IMR-90 (cell line): ENCODE data around the gene MSANTD7. TPM values are rescaled to one million over a fixed set of nuclear protein-coding genes. Genes with fewer than 3 reads are reported as not detected.

Experiments used
- ATAC-seq: fragments of 200-7000 bp; cut with Tn5 transposase; 2 replicates; pipeline ENCODE4 v1.9.1; 2020; ENCODE audit warnings: low read depth, mild to moderate bottlenecking, moderate library complexity
- BruUV-seq: library from RNA; stranded (reverse); fragments of 400-500 nt; replicated peaks from 2 replicates; lab custom pipeline; 2021; lab: Mats Ljungman, UMichigan
- CTCF ChIA-PET: fragments of 300-600 bp; formaldehyde crosslinking; extraction: SDS; loops from one replicate; lab custom pipeline; 2021; ENCODE audit warnings: antibody characterized with exemption; lab: Yijun Ruan, JAX
- POLR2A ChIA-PET: fragments of 300-600 bp; sonication (Branson Sonifier 250); formaldehyde crosslinking; loops from one replicate; lab custom pipeline; 2022; ENCODE audit warnings: antibody characterized with exemption; ENCODE audit not compliant: unreplicated experiment; lab: Charles Lee
- DNase-seq: peaks from one replicate; pipeline ENCODE4 v3.0.0; 2013
- H2AFZ ChIP-seq: replicated peaks from 2 replicates; pipeline ENCODE3; 2013; ENCODE audit warnings: low read length, mild to moderate bottlenecking; ENCODE audit not compliant: poor library complexity
- H2AK5ac ChIP-seq: 2 replicates; pipeline ENCODE4 v1.6.1; 2013; ENCODE audit warnings: low read depth, low read length, inconsistent platforms
- H2AK9ac ChIP-seq: replicated peaks from 2 replicates; pipeline ENCODE3; 2013; ENCODE audit warnings: mild to moderate bottlenecking, low read depth, low read length, moderate library complexity; ENCODE audit not compliant: poor library complexity
- H2BK120ac ChIP-seq: 2 replicates; pipeline ENCODE4 v1.6.1; 2013; ENCODE audit warnings: low read depth, low read length, inconsistent platforms
- H2BK15ac ChIP-seq: 3 replicates; pipeline ENCODE4 v1.6.1; 2013; ENCODE audit warnings: low read depth, low read length, inconsistent platforms
- H2BK20ac ChIP-seq: 2 replicates; pipeline ENCODE4 v1.6.1; 2013; ENCODE audit warnings: low read depth, mild to moderate bottlenecking, inconsistent platforms, low read length, moderate library complexity
- H2BK5ac ChIP-seq: 2 replicates; pipeline ENCODE4 v1.6.1; 2013; ENCODE audit warnings: mild to moderate bottlenecking, low read depth, low read length, inconsistent platforms; ENCODE audit not compliant: poor library complexity, severe bottlenecking
- H3K14ac ChIP-seq: replicated peaks from 2 replicates; pipeline ENCODE4 v1.6.1; 2013; ENCODE audit warnings: low read depth, low read length, inconsistent platforms
- H3K18ac ChIP-seq: 2 replicates; pipeline ENCODE4 v1.6.1; 2013; ENCODE audit warnings: low read depth, low read length, control low read depth
- H3K23ac ChIP-seq: 2 replicates; pipeline ENCODE4 v1.6.1; 2013; ENCODE audit warnings: low read depth, low read length, inconsistent platforms
- H3K27ac ChIP-seq: 2 replicates; pipeline ENCODE4 v1.5.1; 2013; ENCODE audit warnings: mild to moderate bottlenecking, control low read depth, low read length; ENCODE audit not compliant: insufficient read depth
- H3K27me3 ChIP-seq: 2 replicates; pipeline ENCODE4 v1.6.1; 2013; ENCODE audit warnings: low read length; ENCODE audit not compliant: control insufficient read depth, insufficient read depth
- H3K36me3 ChIP-seq: 2 replicates; pipeline ENCODE4 v1.6.1; 2013; ENCODE audit warnings: low read length, mixed read lengths; ENCODE audit not compliant: control insufficient read depth, insufficient read depth
- H3K4ac ChIP-seq: 2 replicates; pipeline ENCODE4 v1.6.1; 2013; ENCODE audit warnings: low read depth, low read length, inconsistent platforms
- H3K4me1 ChIP-seq: 2 replicates; pipeline ENCODE4 v1.6.1; 2013; ENCODE audit warnings: low read length, mixed read lengths; ENCODE audit not compliant: control insufficient read depth, insufficient read depth
- H3K4me2 ChIP-seq: 2 replicates; pipeline ENCODE4 v1.6.1; 2013; ENCODE audit warnings: low read depth, mild to moderate bottlenecking, control low read depth, low read length, moderate library complexity
- H3K4me3 ChIP-seq: 2 replicates; pipeline ENCODE4 v1.5.1; 2013; ENCODE audit warnings: low read depth, mild to moderate bottlenecking, control low read depth, low read length, moderate library complexity; ENCODE audit not compliant: insufficient read depth
- H3K56ac ChIP-seq: 2 replicates; pipeline ENCODE4 v1.6.1; 2013; ENCODE audit warnings: low read length, inconsistent platforms; ENCODE audit not compliant: insufficient read depth; ENCODE audit errors: extremely low read depth
- H3K79me1 ChIP-seq, 2 experiments: 2 replicates each; pipeline ENCODE4 v1.6.1; 2013; ENCODE audit warnings: low read length in 2 of 2, inconsistent platforms in 1 of 2, low read depth in 1 of 2
- H3K9ac ChIP-seq: 2 replicates; pipeline ENCODE4 v1.6.1; 2013; ENCODE audit warnings: low read depth, low read length, control low read depth
- H3K9me1 ChIP-seq: 2 replicates; pipeline ENCODE4 v1.6.1; 2013; ENCODE audit warnings: low read length, inconsistent platforms; ENCODE audit not compliant: insufficient read depth
- H3K9me3 ChIP-seq: 2 replicates; pipeline ENCODE4 v1.6.1; 2013; ENCODE audit warnings: low read length; ENCODE audit not compliant: control insufficient read depth, insufficient read depth
- H4K20me1 ChIP-seq: 2 replicates; pipeline ENCODE4 v1.6.1; 2013; ENCODE audit warnings: low read length, inconsistent platforms; ENCODE audit not compliant: insufficient read depth
- H4K5ac ChIP-seq: 2 replicates; pipeline ENCODE4 v1.6.1; 2013; ENCODE audit warnings: mild to moderate bottlenecking, low read depth, low read length, control low read depth
- H4K8ac ChIP-seq, 2 experiments: 2 replicates each; pipeline ENCODE4 v1.6.1; 2013; ENCODE audit warnings: low read depth in 2 of 2, low read length in 2 of 2, control low read depth in 1 of 2, inconsistent platforms in 1 of 2
- H4K91ac ChIP-seq: 2 replicates; pipeline ENCODE4 v1.6.1; 2013; ENCODE audit warnings: low read depth, low read length, inconsistent platforms; ENCODE audit not compliant: insufficient read depth
- BHLHE40 ChIP-seq: fragments of 150-350 bp; IDR thresholded peaks from 2 replicates; pipeline ENCODE4 v1.6.1; 2016; ENCODE audit warnings: mild to moderate bottlenecking, low read depth, low read length
- CEBPB ChIP-seq: IDR thresholded peaks from 2 replicates; pipeline ENCODE4 v1.6.1; 2012; ENCODE audit warnings: low read depth, low read length, improper control_type of control experiment
- CHD1 ChIP-seq: IDR thresholded peaks from 2 replicates; pipeline ENCODE4 v1.6.1; 2012; ENCODE audit warnings: low read depth, low read length, improper control_type of control experiment
- CTCF ChIP-seq: conservative IDR thresholded peaks from 2 replicates; pipeline ENCODE4 v1.5.1; 2012; ENCODE audit warnings: mild to moderate bottlenecking, low read depth, low read length, improper control_type of control experiment
- FOS ChIP-seq: fragments of 150-350 bp; IDR thresholded peaks from 2 replicates; pipeline ENCODE4 v1.6.1; 2016; ENCODE audit warnings: low read depth, low read length
- MAFK ChIP-seq: IDR thresholded peaks from 2 replicates; pipeline ENCODE4 v1.6.1; 2012; ENCODE audit warnings: low read depth, low read length, improper control_type of control experiment
- MAZ ChIP-seq: IDR thresholded peaks from 2 replicates; pipeline ENCODE4 v1.6.1; 2012; ENCODE audit warnings: low read depth, mild to moderate bottlenecking, low read length, improper control_type of control experiment, moderate library complexity, borderline replicate concordance
- MXI1 ChIP-seq: IDR thresholded peaks from 2 replicates; pipeline ENCODE4 v1.6.1; 2012; ENCODE audit warnings: low read depth, mild to moderate bottlenecking, low read length, moderate library complexity, borderline replicate concordance
- NFE2L2 ChIP-seq: fragments of 150-350 bp; IDR thresholded peaks from 2 replicates; pipeline ENCODE4 v1.6.1; 2016; ENCODE audit warnings: low read depth, mild to moderate bottlenecking, low read length
- POLR2A ChIP-seq: IDR thresholded peaks from 2 replicates; pipeline ENCODE4 v1.6.1; 2012; ENCODE audit warnings: mild to moderate bottlenecking, low read depth, low read length
- RCOR1 ChIP-seq: IDR thresholded peaks from 2 replicates; pipeline ENCODE4 v1.6.1; 2012; ENCODE audit warnings: mild to moderate bottlenecking, low read length, improper control_type of control experiment; ENCODE audit not compliant: insufficient replicate concordance
- RFX5 ChIP-seq: IDR thresholded peaks from 2 replicates; pipeline ENCODE4 v1.8.0; 2012; ENCODE audit warnings: low read depth, mild to moderate bottlenecking, low read length, moderate library complexity
- SMC3 ChIP-seq: fragments of 150-350 bp; IDR thresholded peaks from 2 replicates; pipeline ENCODE4 v1.6.1; 2016; ENCODE audit warnings: low read depth, mild to moderate bottlenecking, antibody characterized with exemption, low read length, moderate library complexity
- USF2 ChIP-seq: fragments of 150-350 bp; IDR thresholded peaks from 2 replicates; pipeline ENCODE4 v1.6.1; 2017; ENCODE audit warnings: mild to moderate bottlenecking, antibody characterized with exemption, low read length, low read depth
- WGBS, 2 experiments: methylation state at CpG; one replicate each; pipeline versions ENCODE4 v1.1.5 to v1.1.7; 2013; ENCODE audit warnings: missing lambda C conversion rate in 2 of 2; ENCODE audit not compliant: insufficient read length in 1 of 2; ENCODE audit errors: extremely low coverage in 2 of 2; 5-methylcytosine and 5-hydroxymethylcytosine counted together
- dilution Hi-C: fragments of 300-500 bp; cut with HindIII; formaldehyde crosslinking; loops from one replicate; pipeline ENCODE4 v1.14.3; 2018; ENCODE audit warnings: low sequenced_read_pairs; ENCODE audit not compliant: unreplicated experiment
- in situ Hi-C: fragments of 300-500 bp; cut with MboI; formaldehyde crosslinking; loops from 3 replicates; pipeline ENCODE4 v1.14.3; 2019; ENCODE audit warnings: low sequenced_read_pairs, inconsistent platforms, mixed read lengths
- intact Hi-C: fragments of 100-400 bp; cut with micrococcal nuclease; formaldehyde crosslinking; loops from 2 replicates; pipeline ENCODE4 v1.10.0; 2022
- polyA plus RNA-seq, 3 experiments: library from polyadenylated mRNA; depleted of rRNA; stranded (reverse); fragments of >200 nt; gene quantifications; 2 replicates each; pipeline ENCODE4 v1.2.3, GENCODE V29; 2012; ENCODE audit warnings: low replicate concordance in 1 of 3
- total RNA-seq: library from RNA; depleted of rRNA; stranded (reverse); fragments of >200 nt; gene quantifications from 2 replicates; pipeline ENCODE4 v1.2.3, GENCODE V29; 2012
- TF ChIP-seq, protein P1 (sequence below): fragments of 150-350 bp; IDR thresholded peaks from 2 replicates; pipeline ENCODE4 v1.6.1; 2016; ENCODE audit warnings: low read depth, mild to moderate bottlenecking, low read length, moderate library complexity, borderline replicate concordance

The MSANTD7 gene
- total and polyA plus RNA-seq, 2 of the 4 experiments (the other 2 are of a cell fraction), result 4.7 to 16.0 TPM

- no peak overlapping the region for H3K23ac ChIP-seq
- no peaks in the 10 kb centered on the region for H3K9me3 ChIP-seq
- CTCF ChIA-PET, result interaction anchor here (0.6 kb wide), 1 partner anchor 259 kb away, joined by 5 read pairs; no protein-coding TSS in a partner anchor
- H2AFZ ChIP-seq, result no peak overlapping the region
- no peak overlapping the region for H3K4me3 ChIP-seq
- H3K9me1 ChIP-seq, result peaks cover 12% of the 10 kb centered on the region
- H3K79me1 ChIP-seq, result peaks cover 18 to 34% of the 10 kb centered on the region in 2 experiments
- no peak overlapping the region for H3K56ac ChIP-seq
- no peaks in the 10 kb centered on the region for H3K27me3 ChIP-seq
- POLR2A ChIA-PET, result no interaction called here
- in situ Hi-C loops (no loop called here), dilution Hi-C loops (no loop called here), intact Hi-C loops (loop anchor here (10.0 kb wide), 1 partner anchor 232 kb away; no protein-coding TSS in a partner anchor)
- peak overlapping the region; percentile 41 for H2BK5ac ChIP-seq
- no peak overlapping the region for H2BK120ac ChIP-seq
- no peak overlapping the region for H3K18ac ChIP-seq
- H3K9ac ChIP-seq, result no peak overlapping the region
- no peak overlapping the region for H2AK9ac ChIP-seq
- peak; percentile 73 for DNase-seq
- no peak overlapping the region for H2BK20ac ChIP-seq
- no peak overlapping the region for H4K91ac ChIP-seq
- peaks cover 1% of the 10 kb centered on the region; the same call in 1 of the 2 replicates for H4K20me1 ChIP-seq
- peak; percentile 22; the same call in 1 of the 2 replicates for ATAC-seq
- no CpG with 5 or more reads among the region's 2 CpGs for WGBS, 2 experiments
- no peak overlapping the region for H3K4me2 ChIP-seq
- no peak overlapping the region for H3K27ac ChIP-seq
- H3K4me1 ChIP-seq, result peaks cover 7% of the 10 kb centered on the region
- H2BK15ac ChIP-seq, result no peak overlapping the region
- no peak overlapping the region for H4K5ac ChIP-seq
- no peak overlapping the region for H4K8ac ChIP-seq
- no peak overlapping the region for H3K4ac ChIP-seq
- peaks cover 5% of the 10 kb centered on the region for H3K36me3 ChIP-seq
- no peak overlapping the region for H3K14ac ChIP-seq
- BruUV-seq, result no TSS peak
- no peak overlapping the region for H2AK5ac ChIP-seq
- no peak for TF ChIP-seq FOS
- TF ChIP-seq MXI1, result no peak
- TF ChIP-seq SMC3, result no peak
- no peak for TF ChIP-seq MAFK
- TF ChIP-seq RCOR1, result no peak
- TF ChIP-seq NFE2L2, result no peak
- TF ChIP-seq CEBPB, result no peak
- TF ChIP-seq USF2, result no peak
- no peak for TF ChIP-seq CTCF
- TF ChIP-seq, protein P1, sequence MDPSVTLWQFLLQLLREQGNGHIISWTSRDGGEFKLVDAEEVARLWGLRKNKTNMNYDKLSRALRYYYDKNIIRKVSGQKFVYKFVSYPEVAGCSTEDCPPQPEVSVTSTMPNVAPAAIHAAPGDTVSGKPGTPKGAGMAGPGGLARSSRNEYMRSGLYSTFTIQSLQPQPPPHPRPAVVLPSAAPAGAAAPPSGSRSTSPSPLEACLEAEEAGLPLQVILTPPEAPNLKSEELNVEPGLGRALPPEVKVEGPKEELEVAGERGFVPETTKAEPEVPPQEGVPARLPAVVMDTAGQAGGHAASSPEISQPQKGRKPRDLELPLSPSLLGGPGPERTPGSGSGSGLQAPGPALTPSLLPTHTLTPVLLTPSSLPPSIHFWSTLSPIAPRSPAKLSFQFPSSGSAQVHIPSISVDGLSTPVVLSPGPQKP, result no peak
- TF ChIP-seq POLR2A, result no peak
- TF ChIP-seq RFX5, result no peak
- no peak for TF ChIP-seq CHD1
- TF ChIP-seq BHLHE40, result no peak
- no peak for TF ChIP-seq MAZ
Measured at GRCh38 chr10:14873090-14873760, 35.1 kb downstream of the MSANTD7 start.
